CD4-positive, alpha-beta T cell treated with Interleukin-4 for 4 hours (primary cell): ENCODE measurements around the gene MARCHF10.

ENCODE experiments used
- DNase-seq: peaks from one replicate; pipeline ENCODE4 v3.0.0-alpha.2; 2020

Gene MARCHF10

GRCh38 chr17:62674363-62674739 is 133.8 kb downstream of the MARCHF10 start:
- DNase-seq = no peak

GRCh38 chr17:62673614-62674362 is 134.3 kb downstream of the MARCHF10 start:
- DNase-seq = no peak

- no peak for DNase-seq
Observed at GRCh38 chr17:62672957-62673356, 135.2 kb downstream of the MARCHF10 start.

GRCh38 chr17:62671553-62671952 is 136.6 kb downstream of the MARCHF10 start:
- DNase-seq = no peak

GRCh38 chr17:62670202-62670821 is 137.8 kb downstream of the MARCHF10 start:
- DNase-seq = no peak

- no peak for DNase-seq
Observed at GRCh38 chr17:62668091-62668804, 139.9 kb downstream of the MARCHF10 start.

GRCh38 chr17:62666801-62667591 is 141.1 kb downstream of the MARCHF10 start:
- no peak for DNase-seq

GRCh38 chr17:62666061-62666800 is 141.9 kb downstream of the MARCHF10 start:
- DNase-seq = no peak

GRCh38 chr17:62665599-62665998 is 142.5 kb downstream of the MARCHF10 start:
- DNase-seq = no peak

- DNase-seq = no peak
Observed at GRCh38 chr17:62664336-62665120, 143.6 kb downstream of the MARCHF10 start.

- no peak for DNase-seq
Observed at GRCh38 chr17:62663304-62663703, 144.8 kb downstream of the MARCHF10 start.

- no peak for DNase-seq
Observed at GRCh38 chr17:62662855-62663254, 145.3 kb downstream of the MARCHF10 start.

- DNase-seq = no peak
Observed at GRCh38 chr17:62661337-62661736, 146.8 kb downstream of the MARCHF10 start.

GRCh38 chr17:62660629-62661118 is 147.4 kb downstream of the MARCHF10 start:
- no peak for DNase-seq

GRCh38 chr17:62658136-62658920 is 149.8 kb downstream of the MARCHF10 start:
- no peak for DNase-seq

- DNase-seq = no peak
Observed at GRCh38 chr17:62657690-62658089, 150.4 kb downstream of the MARCHF10 start.

GRCh38 chr17:62657145-62657665 is 150.9 kb downstream of the MARCHF10 start:
- no peak for DNase-seq

- no peak for DNase-seq
Observed at GRCh38 chr17:62656446-62656845, 151.7 kb downstream of the MARCHF10 start.

- no peak for DNase-seq
Observed at GRCh38 chr17:62655656-62656055, 152.5 kb downstream of the MARCHF10 start.
